K562 (cell line): Measurements from ENCODE around the gene LRRC61. TPM values are rescaled to one million over a fixed set of nuclear protein-coding genes. Genes with fewer than 3 reads are reported as not detected.

Experiments
- ATAC-seq: fragments of 200-7000 bp; cut with Tn5 transposase; 3 replicates; pipeline ENCODE4 v1.9.1; 2020; ENCODE audit warnings: moderate library complexity
- BruUV-seq: library from RNA; stranded (reverse); fragments of 400-500 nt; replicated peaks from 2 replicates; lab custom pipeline; 2021; lab: Mats Ljungman, UMichigan
- CTCF ChIA-PET: fragments of 300-600 bp; formaldehyde crosslinking; extraction: SDS; loops from one replicate; lab custom pipeline; 2021; ENCODE audit warnings: low intra/inter-chr PET ratio; lab: Yijun Ruan, JAX
- POLR2A ChIA-PET: fragments of 300-600, 350-650 bp; sonication (Branson Sonifier 250); formaldehyde crosslinking; extraction: SDS; loops from one replicate; lab custom pipeline; 2021; ENCODE audit warnings: antibody characterized with exemption, inconsistent platforms; lab: Yijun Ruan, JAX
- DNase-seq, 4 experiments: peaks; one replicate each; pipeline versions ENCODE4 v3.0.0 to v3.0.0-alpha.2; 2011 to 2018; ENCODE audit warnings: low spot score in 3 of 4, mixed read lengths in 3 of 4; ENCODE audit errors: extremely low read depth in 1 of 4
- FAIRE-seq: peaks from 2 replicates; lab custom pipeline; 2011; peaks lifted over from hg19 to GRCh38; lab: Jason Lieb, UNC
- H2AFZ ChIP-seq: 2 replicates; pipeline ENCODE4 v1.6.0; 2011; ENCODE audit warnings: low read depth, low read length, control low read depth, inconsistent platforms
- H3K27ac ChIP-seq: fragments of 200-600 bp; 3 replicates; pipeline ENCODE4 v1.8.0; 2011; ENCODE audit warnings: low read depth, mild to moderate bottlenecking, control low read depth, inconsistent platforms, low read length, moderate library complexity, mixed read lengths; ENCODE audit errors: extremely low read depth
- H3K27me3 ChIP-seq, 2 experiments: fragments of 300-600 bp in 1 of 2; 2 replicates in 1 of 2; 3 replicates in 1 of 2; pipeline versions ENCODE4 v1.6.0 to v1.8.0; 2011; ENCODE audit warnings: inconsistent platforms in 2 of 2, low read length in 2 of 2, mild to moderate bottlenecking in 1 of 2, mixed read lengths in 1 of 2, moderate library complexity in 1 of 2; ENCODE audit not compliant: control insufficient read depth in 2 of 2, insufficient read depth in 2 of 2
- H3K36me3 ChIP-seq: fragments of 300-600 bp; 3 replicates; pipeline ENCODE4 v1.8.0; 2011; ENCODE audit warnings: mild to moderate bottlenecking, low read length, inconsistent platforms; ENCODE audit not compliant: control insufficient read depth, insufficient read depth
- H3K4me1 ChIP-seq, 2 experiments: fragments of 200-600 bp in 1 of 2; replicated peaks in 1 of 2; 2 replicates in 1 of 2; 3 replicates in 1 of 2; pipeline versions ENCODE4 v1.5.1 to v1.8.0; 2011; ENCODE audit warnings: inconsistent platforms in 2 of 2, low read length in 2 of 2, mild to moderate bottlenecking in 1 of 2, mixed read lengths in 1 of 2, moderate library complexity in 1 of 2; ENCODE audit not compliant: control insufficient read depth in 2 of 2, insufficient read depth in 2 of 2
- H3K4me2 ChIP-seq: 2 replicates; pipeline ENCODE4 v1.6.1; 2011; ENCODE audit warnings: low read length, control low read depth, inconsistent platforms, mixed read lengths; ENCODE audit not compliant: insufficient read depth
- H3K4me3 ChIP-seq: fragments of 200-600 bp; sonication (generic), shearing (Covaris generic); 2 replicates; pipeline ENCODE4 v1.5.1; 2016; ENCODE audit warnings: control low read depth, inconsistent platforms
- H3K79me2 ChIP-seq: fragments of 200-600 bp; 3 replicates; pipeline ENCODE4 v1.8.0; 2011; ENCODE audit warnings: low read length, inconsistent platforms; ENCODE audit not compliant: control insufficient read depth, insufficient read depth
- H3K9ac ChIP-seq, 2 experiments: 2 replicates each; pipeline versions ENCODE4 v1.6.0 to v1.6.1; 2011; ENCODE audit warnings: low read depth in 2 of 2, low read length in 2 of 2, control low read depth in 1 of 2, inconsistent platforms in 1 of 2, mild to moderate bottlenecking in 1 of 2, mixed read lengths in 1 of 2; ENCODE audit not compliant: insufficient read depth in 1 of 2
- H3K9me1 ChIP-seq: one replicate; pipeline ENCODE4 v1.6.0; 2011; ENCODE audit warnings: inconsistent platforms, mild to moderate bottlenecking, low read length, moderate library complexity; ENCODE audit not compliant: control insufficient read depth, insufficient read depth
- H3K9me3 ChIP-seq: replicated peaks from 2 replicates; pipeline ENCODE4 v1.5.1; 2011; ENCODE audit warnings: low read depth, low read length, inconsistent platforms; ENCODE audit not compliant: control insufficient read depth, insufficient read depth
- H4K20me1 ChIP-seq: replicated peaks from 2 replicates; pipeline ENCODE4 v1.6.1; 2011; ENCODE audit warnings: low read length, inconsistent platforms, mixed read lengths; ENCODE audit not compliant: control insufficient read depth, insufficient read depth
- BRCA1 ChIP-seq, 2 experiments: fragments of 450-650 bp in 1 of 2; sonication (generic) in 1 of 2; formaldehyde crosslinking in 1 of 2; IDR thresholded peaks; 2 replicates each; pipeline versions ENCODE4 v1.5.0 to v1.6.1; 2017 to 2020; ENCODE audit warnings: mild to moderate bottlenecking in 1 of 2, missing genetic modification reagents in 1 of 2
- NFATC3 ChIP-seq: fragments of 450-650 bp; IDR thresholded peaks from 2 replicates; pipeline ENCODE4 v1.6.1; 2017; ENCODE audit warnings: mild to moderate bottlenecking
- NR2C1 ChIP-seq, 2 experiments: fragments of 450-650 bp; IDR thresholded peaks; 2 replicates each; pipeline ENCODE4 v1.6.1; 2017; ENCODE audit warnings: mild to moderate bottlenecking in 2 of 2, antibody characterized with exemption in 1 of 2, inconsistent platforms in 1 of 2, missing compliant biosample characterization in 1 of 2, missing genetic modification characterization in 1 of 2
- SIRT6 ChIP-seq: IDR thresholded peaks from one replicate; pipeline ENCODE4 v1.6.1; 2012; ENCODE audit warnings: low read depth, mild to moderate bottlenecking, control low read depth, inconsistent platforms, low read length, moderate library complexity
- ZNF764 ChIP-seq: fragments of 250-450 bp; sonication (Bioruptor Pico); IDR thresholded peaks from 2 replicates; pipeline ENCODE4 v1.4.0; 2020; ENCODE audit warnings: low read depth, mild to moderate bottlenecking, moderate library complexity
- ZNF766 ChIP-seq: fragments of 200-800 bp; sonication (Bioruptor generic); conservative IDR thresholded peaks from 2 replicates; pipeline ENCODE4 v1.6.1; 2016; ENCODE audit warnings: missing genetic modification characterization, missing compliant biosample characterization
- WGBS: fragments of 100-300 bp; shearing (Covaris generic); methylation state at CpG from one replicate; pipeline ENCODE4 v1.1.6; 2016; ENCODE audit warnings: low coverage, mixed read lengths; ENCODE audit not compliant: insufficient coverage; ENCODE audit errors: missing lambda C conversion rate; 5-methylcytosine and 5-hydroxymethylcytosine counted together
- in situ Hi-C: fragments of 300-500 bp; cut with MboI; formaldehyde crosslinking; loops from 4 replicates; pipeline ENCODE4 v1.15.0; 2018; ENCODE audit warnings: inconsistent platforms, mixed read lengths
- intact Hi-C: fragments of 100-400 bp; cut with micrococcal nuclease; formaldehyde crosslinking; loops from 2 replicates; pipeline ENCODE4 v1.14.2; 2022
- polyA plus RNA-seq, 8 experiments: library from polyadenylated mRNA; depleted of rRNA in 4 of 8; stranded (reverse) in 5 of 8; unstranded in 3 of 8; fragments of >200 nt; fragmentation: Nextera tagmentation in 2 of 8; fragmentation: Illumina TruSeq in 1 of 8; extraction: Ambion mirVana in 2 of 8; extraction: Trizol in 1 of 8; gene quantifications; 2 replicates each; pipeline versions ENCODE4 v1.2.1 to v1.2.3, GENCODE V29; 2011 to 2014; ENCODE audit warnings: inconsistent platforms in 1 of 8, missing spikeins in 1 of 8
- total RNA-seq, 7 experiments: library from RNA; depleted of rRNA in 6 of 7; stranded (reverse); fragments of >200 nt in 6 of 7; fragmentation: Illumina TruSeq in 2 of 7; extraction: Trizol in 2 of 7; gene quantifications; 2 replicates each; pipeline versions ENCODE4 v1.2.1 to v1.2.3, GENCODE V29; 2011 to 2021; ENCODE audit warnings: low replicate concordance in 1 of 7
- TF ChIP-seq, protein P1 (sequence below): sonication (generic); formaldehyde crosslinking; IDR thresholded peaks from 2 replicates; pipeline ENCODE4 v1.8.1; 2023; ENCODE audit warnings: mild to moderate bottlenecking, missing genetic modification reagents
- TF ChIP-seq, protein P2 (sequence below): fragments of 250-450 bp; sonication (Bioruptor Pico); IDR thresholded peaks from 2 replicates; pipeline ENCODE4 v1.5.0; 2021; ENCODE audit warnings: mild to moderate bottlenecking, moderate library complexity
- TF ChIP-seq, protein P3 (sequence below), 3 experiments: fragments of 200-800 bp in 1 of 3; sonication (Bioruptor generic) in 1 of 3; sonication (generic) in 1 of 3; formaldehyde crosslinking in 1 of 3; IDR thresholded peaks; 2 replicates each; pipeline versions ENCODE4 v1.6.1 to v1.8.0; 2016 to 2022; ENCODE audit warnings: mild to moderate bottlenecking in 2 of 3, missing compliant biosample characterization in 2 of 3, missing genetic modification characterization in 2 of 3, missing genetic modification reagents in 1 of 3

Gene LRRC61
- total and polyA plus RNA-seq, 9 of the 15 experiments (the other 6 are each of a cell fraction or from before 2014, with no cell fraction given) = 1.3 to 55.2 (median 35.2) TPM

DNA sequence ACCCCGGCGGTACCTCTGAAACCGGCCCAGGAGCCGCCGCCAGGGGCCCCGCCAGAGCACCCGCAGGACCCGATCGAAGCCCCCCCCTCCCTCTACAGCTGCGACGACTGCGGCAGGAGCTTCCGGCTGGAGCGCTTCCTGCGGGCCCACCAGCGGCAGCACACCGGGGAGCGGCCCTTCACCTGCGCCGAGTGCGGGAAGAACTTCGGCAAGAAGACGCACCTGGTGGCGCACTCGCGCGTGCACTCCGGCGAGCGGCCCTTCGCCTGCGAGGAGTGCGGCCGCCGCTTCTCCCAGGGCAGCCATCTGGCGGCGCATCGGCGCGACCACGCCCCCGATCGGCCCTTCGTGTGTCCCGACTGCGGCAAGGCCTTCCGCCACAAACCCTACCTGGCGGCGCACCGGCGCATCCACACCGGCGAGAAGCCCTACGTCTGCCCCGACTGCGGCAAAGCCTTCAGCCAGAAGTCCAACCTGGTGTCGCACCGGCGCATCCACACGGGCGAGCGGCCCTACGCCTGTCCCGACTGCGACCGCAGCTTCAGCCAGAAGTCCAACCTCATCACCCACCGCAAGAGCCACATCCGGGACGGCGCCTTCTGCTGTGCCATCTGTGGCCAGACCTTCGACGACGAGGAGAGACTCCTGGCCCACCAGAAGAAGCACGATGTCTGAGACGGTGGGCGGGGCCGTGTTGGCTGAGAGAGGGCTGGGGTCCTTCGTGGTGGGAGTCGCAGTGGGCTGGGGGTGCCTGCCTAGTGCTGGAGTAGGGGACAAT lies 49.3 kb downstream of the LRRC61 start:
- Histone ChIP-seq H3K9ac (peak overlapping the region in 1 of 2 experiments; percentile 86; a peak in 2 of 4 replicates), H3K27ac (no peak overlapping the region), H3K79me2 (peaks cover 66% of the 10 kb centered on the region), H3K36me3 (peaks cover 66% of the 10 kb centered on the region), H3K4me1 (peaks cover 50 to 60% of the 10 kb centered on the region in 2 experiments), H4K20me1 (no peaks in the 10 kb centered on the region; the same call in 1 of the 2 replicates), H3K4me2 (no peak overlapping the region), H3K9me3 (no peaks in the 10 kb centered on the region), H2AFZ (no peak overlapping the region), H3K4me3 (no peak overlapping the region), H3K27me3 (no peaks in the 10 kb centered on the region), H3K9me1 (no peaks in the 10 kb centered on the region)
- BruUV-seq = no TSS peak
- intact Hi-C loops = no loop called here
- ChIA-PET CTCF (no interaction called here), POLR2A (interaction anchor here (0.5 to 0.9 kb wide), 2 partner anchors 22 to 30 kb away, joined by 3 read pairs; no protein-coding TSS in a partner anchor)
- DNase-seq (no peak), ATAC-seq (no peak), FAIRE-seq (no peak)
- WGBS = 96% methylated on average over 59 of the region's 79 CpGs
- in situ Hi-C loops = no loop called here
- TF ChIP-seq ZNF764 (CRISPR knock-in tag) (no peak), BRCA1 (IDR thresholded peaks at IDR 0.05) (no peak), BRCA1 (CRISPR knock-in tag; IDR thresholded peaks at IDR 0.05) (0 out of 2 replicates have a peak, but pooled peaks have one; percentile 73), NFATC3 (no peak), ZNF766 (CRISPR knock-in tag) (no peak), SIRT6 (no peak), NR2C1 (IDR thresholded peaks at IDR 0.05) (no peak), NR2C1 (tag; IDR thresholded peaks at IDR 0.05) (no peak)
- TF ChIP-seq, protein P1, sequence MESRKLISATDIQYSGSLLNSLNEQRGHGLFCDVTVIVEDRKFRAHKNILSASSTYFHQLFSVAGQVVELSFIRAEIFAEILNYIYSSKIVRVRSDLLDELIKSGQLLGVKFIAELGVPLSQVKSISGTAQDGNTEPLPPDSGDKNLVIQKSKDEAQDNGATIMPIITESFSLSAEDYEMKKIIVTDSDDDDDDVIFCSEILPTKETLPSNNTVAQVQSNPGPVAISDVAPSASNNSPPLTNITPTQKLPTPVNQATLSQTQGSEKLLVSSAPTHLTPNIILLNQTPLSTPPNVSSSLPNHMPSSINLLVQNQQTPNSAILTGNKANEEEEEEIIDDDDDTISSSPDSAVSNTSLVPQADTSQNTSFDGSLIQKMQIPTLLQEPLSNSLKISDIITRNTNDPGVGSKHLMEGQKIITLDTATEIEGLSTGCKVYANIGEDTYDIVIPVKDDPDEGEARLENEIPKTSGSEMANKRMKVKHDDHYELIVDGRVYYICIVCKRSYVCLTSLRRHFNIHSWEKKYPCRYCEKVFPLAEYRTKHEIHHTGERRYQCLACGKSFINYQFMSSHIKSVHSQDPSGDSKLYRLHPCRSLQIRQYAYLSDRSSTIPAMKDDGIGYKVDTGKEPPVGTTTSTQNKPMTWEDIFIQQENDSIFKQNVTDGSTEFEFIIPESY (CRISPR knock-in tag) = peak; percentile 98
- TF ChIP-seq, protein P2, sequence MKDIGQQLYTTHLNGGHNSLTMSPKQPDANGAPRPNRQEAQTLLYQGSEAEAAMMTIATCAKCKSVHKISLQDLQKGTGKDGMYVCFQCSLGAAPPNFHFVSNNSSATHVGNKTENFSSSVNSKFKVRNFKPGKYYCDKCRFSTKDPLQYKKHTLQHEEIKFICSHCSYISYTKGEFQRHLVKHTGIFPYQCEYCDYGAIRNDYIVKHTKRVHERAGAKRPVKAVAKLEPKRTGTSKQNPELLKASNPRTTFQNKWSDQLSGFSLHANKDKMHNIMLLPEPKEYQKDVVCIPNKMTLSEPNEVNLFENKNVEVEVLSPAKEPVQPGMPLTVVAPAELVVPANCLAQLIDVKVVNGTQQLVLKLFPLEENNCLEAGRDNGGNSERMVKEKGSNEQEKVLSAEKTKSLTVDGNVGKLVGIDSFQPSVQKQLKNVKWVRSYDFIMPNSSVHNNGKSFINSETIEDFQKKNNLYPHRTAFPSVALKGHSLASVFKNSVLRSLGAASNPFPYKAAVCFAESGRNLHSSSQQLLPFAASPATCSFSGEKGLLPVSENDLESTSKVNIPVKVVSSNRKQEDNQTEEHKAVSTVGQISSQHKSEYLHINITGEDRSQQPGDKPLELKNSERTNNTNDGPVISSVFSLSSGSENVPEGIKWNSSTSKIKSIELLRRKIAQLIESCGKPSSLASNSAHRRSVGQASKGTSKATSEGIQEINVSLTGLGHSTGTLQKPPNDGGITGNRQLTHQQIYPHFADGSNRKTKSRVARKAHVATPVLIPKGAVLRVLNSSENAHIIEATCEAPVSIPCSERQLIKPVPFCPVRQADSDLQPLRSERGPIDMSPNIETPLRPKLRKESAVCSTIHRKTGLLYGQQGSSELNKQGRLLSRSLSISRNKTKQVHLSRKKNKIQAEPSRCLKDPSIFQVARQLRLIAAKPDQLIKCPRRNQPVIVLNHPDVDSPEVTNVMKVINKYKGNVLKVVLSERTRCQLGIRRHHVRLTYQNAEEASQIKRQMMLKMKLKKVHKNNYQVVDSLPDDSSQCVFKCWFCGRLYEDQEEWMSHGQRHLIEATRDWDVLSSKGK (CRISPR knock-in tag) = no peak
- TF ChIP-seq, protein P3, sequence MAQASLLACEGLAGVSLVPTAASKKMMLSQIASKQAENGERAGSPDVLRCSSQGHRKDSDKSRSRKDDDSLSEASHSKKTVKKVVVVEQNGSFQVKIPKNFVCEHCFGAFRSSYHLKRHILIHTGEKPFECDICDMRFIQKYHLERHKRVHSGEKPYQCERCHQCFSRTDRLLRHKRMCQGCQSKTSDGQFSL (CRISPR knock-in tag; IDR thresholded peaks at IDR 0.05) = 0 out of 2 replicates have a peak, but pooled peaks have one; percentile 47
- TF ChIP-seq, protein P3 (tag; IDR thresholded peaks at IDR 0.05) = no peak
